IPS-NIHi7 (cell line): ENCODE data around the gene RER1.
A peak's percentile ranks its signal among the peaks of the same experiment; 100 is the strongest.

Experiments used
- DNase-seq: peaks from one replicate; pipeline ENCODE4 v3.0.0; 2012; ENCODE audit warnings: mixed read lengths; ENCODE audit errors: extremely low spot score

RER1 gene

GRCh38 chr1:2407166-2407990 lies 15.7 kb downstream of the RER1 start:
- no peak for DNase-seq

GRCh38 chr1:2407991-2408275 lies 16.3 kb downstream of the RER1 start:
- DNase-seq, result no peak

- DNase-seq, result no peak
These were observed 16.8 kb downstream of the RER1 start for GRCh38 chr1:2408456-2408855.

GRCh38 chr1:2408859-2409276 lies 17.2 kb downstream of the RER1 start:
- DNase-seq, result no peak

GRCh38 chr1:2409745-2410144 lies 18.1 kb downstream of the RER1 start:
- no peak for DNase-seq

- no peak for DNase-seq
These were observed 20.3 kb downstream of the RER1 start for GRCh38 chr1:2411801-2412394.

- peak; percentile 99 for DNase-seq
These were observed 20.7 kb downstream of the RER1 start, which contains the start of gene PEX10 for GRCh38 chr1:2412395-2412772. Gene PEX10, minus strand, starts transcription at chr1:2412564. Its CDS starts 62 bp downstream, at chr1:2412502.

- DNase-seq, result peak; percentile 69
These were observed 21.3 kb downstream of the RER1 start for GRCh38 chr1:2412773-2413494.

- DNase-seq, result peak; percentile 47
These were observed 22.1 kb downstream of the RER1 start for GRCh38 chr1:2413495-2414296.

GRCh38 chr1:2414297-2414958 lies 22.8 kb downstream of the RER1 start:
- DNase-seq, result peak; percentile 90

- no peak for DNase-seq
These were observed 23.7 kb downstream of the RER1 start for GRCh38 chr1:2415337-2415736.

GRCh38 chr1:2415801-2416208 lies 24.2 kb downstream of the RER1 start:
- no peak for DNase-seq

- DNase-seq, result no peak
These were observed 24.8 kb downstream of the RER1 start for GRCh38 chr1:2416403-2416802.

- DNase-seq, result no peak
These were observed 25.6 kb downstream of the RER1 start for GRCh38 chr1:2417083-2417832.

- no peak for DNase-seq
These were observed 26.2 kb downstream of the RER1 start for GRCh38 chr1:2417833-2418225.

- DNase-seq, result no peak
These were observed 27.2 kb downstream of the RER1 start for GRCh38 chr1:2418791-2419320.

GRCh38 chr1:2419416-2419815 lies 27.8 kb downstream of the RER1 start:
- DNase-seq, result no peak

- no peak for DNase-seq
These were observed 30.9 kb downstream of the RER1 start for GRCh38 chr1:2422523-2422922.

GRCh38 chr1:2425892-2426291 lies 34.3 kb downstream of the RER1 start:
- no peak for DNase-seq

- DNase-seq, result no peak
These were observed 34.9 kb downstream of the RER1 start for GRCh38 chr1:2426540-2426939.

- DNase-seq, result no peak
These were observed 35.4 kb downstream of the RER1 start for GRCh38 chr1:2427051-2427450.
